WERI-Rb-1 (cell line): Measurements from ENCODE around the gene ANKLE1.

ENCODE experiments used
- DNase-seq: peaks from one replicate; pipeline ENCODE4 v3.0.0-alpha.2; 2020
- H3K27ac ChIP-seq: fragments of 250-450 bp; sonication (Bioruptor Pico); 2 replicates; pipeline ENCODE4 v1.5.1; 2020; ENCODE audit warnings: mild to moderate bottlenecking, moderate library complexity
- H3K27me3 ChIP-seq: fragments of 250-450 bp; sonication (Bioruptor Pico); 2 replicates; pipeline ENCODE4 v1.5.1; 2021; ENCODE audit warnings: mild to moderate bottlenecking, low read depth, moderate library complexity; ENCODE audit not compliant: insufficient read depth, severe bottlenecking
- H3K36me3 ChIP-seq: fragments of 250-450 bp; sonication (Bioruptor Pico); 2 replicates; pipeline ENCODE4 v1.5.1; 2020; ENCODE audit warnings: mild to moderate bottlenecking, moderate library complexity
- H3K4me3 ChIP-seq: 2 replicates; pipeline ENCODE4 v1.5.1; 2011; ENCODE audit warnings: low read depth, mild to moderate bottlenecking, control low read depth, low read length
- H3K9me3 ChIP-seq: fragments of 250-450 bp; sonication (Bioruptor Pico); 2 replicates; pipeline ENCODE4 v1.5.1; 2021; ENCODE audit warnings: mild to moderate bottlenecking, moderate library complexity; ENCODE audit not compliant: severe bottlenecking
- TF ChIP-seq, protein P1 (sequence below): IDR thresholded peaks from 2 replicates; pipeline ENCODE4 v1.5.1; 2011; ENCODE audit warnings: low read depth, mild to moderate bottlenecking, control low read depth, inconsistent platforms, low read length

Gene ANKLE1

DNA sequence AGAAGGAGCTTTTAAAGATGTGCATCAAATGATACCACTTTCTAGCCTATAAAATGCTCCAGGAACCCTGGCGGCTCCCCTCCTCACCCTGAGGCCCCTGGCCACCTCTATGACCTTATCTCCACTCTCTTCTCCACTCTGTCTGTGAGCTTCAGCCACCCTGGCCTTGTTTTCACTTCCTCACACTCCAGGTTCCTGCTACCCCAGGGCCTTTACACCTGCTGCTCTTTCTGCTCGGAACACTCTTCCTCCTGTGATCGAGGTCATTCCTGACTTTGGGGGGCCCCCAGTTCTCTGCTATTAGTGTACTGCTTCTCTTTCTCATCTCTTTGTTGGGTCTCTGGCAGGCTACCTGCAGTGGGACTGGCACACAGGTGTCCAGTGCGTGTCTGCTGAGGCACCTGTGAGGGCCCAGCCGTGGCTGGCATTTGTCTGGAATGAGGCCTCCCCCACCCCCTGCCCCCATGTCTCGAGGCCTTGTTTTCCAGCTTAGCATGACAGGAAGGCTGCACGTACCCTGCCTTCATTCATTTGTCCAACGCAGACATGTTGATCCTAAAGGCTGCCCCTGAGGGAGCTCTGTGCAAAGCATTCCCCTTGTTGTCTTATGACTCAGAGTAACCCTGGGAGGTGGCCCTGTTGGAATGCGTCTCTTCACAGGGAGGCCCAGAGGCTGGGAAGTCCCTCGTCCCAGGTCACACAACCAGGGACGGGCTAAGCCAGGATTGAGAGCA, 29.9 kb downstream of the ANKLE1 start:
- DNase-seq: no peak
- H3K27ac ChIP-seq: no peak overlapping the region
- no peak overlapping the region for H3K4me3 ChIP-seq
- peaks cover 28% of the 10 kb centered on the region for H3K36me3 ChIP-seq
- no peaks in the 10 kb centered on the region for H3K9me3 ChIP-seq
- TF ChIP-seq, protein P1, sequence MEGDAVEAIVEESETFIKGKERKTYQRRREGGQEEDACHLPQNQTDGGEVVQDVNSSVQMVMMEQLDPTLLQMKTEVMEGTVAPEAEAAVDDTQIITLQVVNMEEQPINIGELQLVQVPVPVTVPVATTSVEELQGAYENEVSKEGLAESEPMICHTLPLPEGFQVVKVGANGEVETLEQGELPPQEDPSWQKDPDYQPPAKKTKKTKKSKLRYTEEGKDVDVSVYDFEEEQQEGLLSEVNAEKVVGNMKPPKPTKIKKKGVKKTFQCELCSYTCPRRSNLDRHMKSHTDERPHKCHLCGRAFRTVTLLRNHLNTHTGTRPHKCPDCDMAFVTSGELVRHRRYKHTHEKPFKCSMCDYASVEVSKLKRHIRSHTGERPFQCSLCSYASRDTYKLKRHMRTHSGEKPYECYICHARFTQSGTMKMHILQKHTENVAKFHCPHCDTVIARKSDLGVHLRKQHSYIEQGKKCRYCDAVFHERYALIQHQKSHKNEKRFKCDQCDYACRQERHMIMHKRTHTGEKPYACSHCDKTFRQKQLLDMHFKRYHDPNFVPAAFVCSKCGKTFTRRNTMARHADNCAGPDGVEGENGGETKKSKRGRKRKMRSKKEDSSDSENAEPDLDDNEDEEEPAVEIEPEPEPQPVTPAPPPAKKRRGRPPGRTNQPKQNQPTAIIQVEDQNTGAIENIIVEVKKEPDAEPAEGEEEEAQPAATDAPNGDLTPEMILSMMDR: no peak
- no peaks in the 10 kb centered on the region for H3K27me3 ChIP-seq

DNA sequence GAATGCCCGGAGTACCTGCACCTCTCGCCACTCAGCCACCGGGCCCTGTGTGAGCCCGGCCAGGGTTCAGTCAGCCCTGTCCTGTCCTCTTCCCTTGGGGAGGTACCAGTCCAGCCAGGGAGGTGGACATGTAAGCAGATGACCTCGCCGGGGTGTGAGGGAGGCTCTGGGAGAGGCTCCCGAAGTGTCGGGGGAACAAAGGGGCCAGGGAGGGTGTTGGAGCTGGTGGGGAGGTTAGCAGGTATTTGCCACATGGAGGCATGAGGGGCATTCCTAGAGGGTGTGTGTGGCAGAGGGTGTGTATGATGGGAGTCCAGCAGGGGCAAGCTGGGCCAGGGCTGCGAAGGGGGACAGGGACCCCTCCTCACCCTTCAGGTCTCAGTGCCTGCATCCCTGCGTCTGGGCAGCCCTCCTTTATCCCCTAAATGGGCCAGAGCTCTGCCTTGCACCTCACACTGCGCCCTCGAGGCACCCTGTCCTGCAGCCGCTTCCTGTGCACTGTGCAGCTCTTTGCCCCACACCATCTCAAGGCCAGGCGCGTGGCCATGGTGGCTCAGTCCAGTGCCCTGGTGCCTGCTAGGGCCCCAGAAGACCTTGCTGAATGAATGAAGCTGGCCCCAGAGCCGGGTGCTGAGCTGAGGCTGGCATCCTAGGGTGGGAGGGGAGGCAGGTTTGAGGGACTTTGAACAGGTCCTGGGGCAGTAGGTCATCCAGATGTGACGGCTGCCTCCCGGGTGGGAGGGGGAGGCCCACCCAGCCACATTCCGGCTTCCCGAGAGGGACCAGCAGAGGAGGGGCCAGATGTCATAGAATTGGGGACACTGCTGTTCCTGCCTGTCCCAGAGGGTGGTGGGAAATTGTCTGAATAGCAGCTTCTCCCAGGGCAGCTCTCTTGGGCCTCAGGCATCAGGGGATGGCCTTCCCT, 30.8 kb downstream of the ANKLE1 start:
- TF ChIP-seq, protein P1: no peak
- H3K27ac ChIP-seq: no peak overlapping the region
- no peak for DNase-seq
- no peak overlapping the region for H3K4me3 ChIP-seq
- peaks cover 28% of the 10 kb centered on the region for H3K36me3 ChIP-seq
- no peaks in the 10 kb centered on the region for H3K27me3 ChIP-seq
- H3K9me3 ChIP-seq: no peaks in the 10 kb centered on the region

DNA sequence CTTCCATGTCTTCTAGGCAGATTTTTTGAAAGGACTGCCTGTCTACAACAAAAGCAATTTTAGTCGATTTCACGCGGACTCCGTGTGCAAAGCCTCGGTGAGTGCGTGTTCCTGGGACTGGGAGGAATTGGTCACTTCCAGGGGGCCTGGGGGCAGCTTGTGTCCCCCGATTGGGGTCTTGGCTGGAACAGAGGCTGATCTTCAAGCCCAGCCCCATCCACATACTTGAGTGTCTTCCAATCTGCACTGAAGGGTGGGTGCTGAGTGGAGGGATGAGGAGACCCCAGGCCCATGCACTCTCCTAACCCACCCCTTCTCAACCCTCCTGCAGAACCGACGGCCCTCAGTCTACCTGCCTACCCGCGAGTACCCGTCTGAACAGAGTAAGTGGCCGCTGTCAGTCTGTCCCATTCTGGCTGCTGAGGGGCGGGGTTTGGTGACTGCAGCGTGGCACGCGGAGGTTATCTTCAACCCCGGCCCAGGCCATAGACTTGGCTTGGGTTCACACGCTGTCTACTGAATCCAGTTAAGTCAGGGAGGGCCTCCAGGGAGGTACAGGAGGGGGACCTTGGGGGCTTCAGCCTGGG, 32.4 kb downstream of the ANKLE1 start:
- Histone ChIP-seq H3K36me3 (peaks cover 33% of the 10 kb centered on the region), H3K27ac (no peak overlapping the region), H3K9me3 (no peaks in the 10 kb centered on the region), H3K27me3 (no peaks in the 10 kb centered on the region), H3K4me3 (no peak overlapping the region)
- no peak for DNase-seq
- TF ChIP-seq, protein P1: no peak

DNA sequence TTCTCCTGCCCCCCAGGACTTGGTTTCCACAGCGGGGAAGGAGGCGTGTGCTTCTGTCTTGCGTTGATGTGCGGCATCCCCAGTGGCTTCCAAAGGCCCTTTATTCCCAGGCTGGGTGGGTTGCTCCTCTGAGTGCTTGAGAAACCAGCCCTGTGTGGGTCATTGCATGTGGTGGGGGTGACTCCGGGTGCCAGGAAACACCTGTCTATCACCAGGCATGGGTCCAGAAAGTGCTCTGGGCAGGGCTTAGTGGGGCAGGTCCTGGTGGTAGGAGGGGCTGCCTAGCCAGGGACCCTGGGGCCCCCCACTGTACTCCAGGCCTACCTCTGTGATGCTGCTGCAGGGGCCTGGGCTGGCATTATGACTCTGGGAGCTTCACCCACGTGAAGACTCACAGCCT, 37.3 kb downstream of the ANKLE1 start:
- Histone ChIP-seq H3K27me3 (no peaks in the 10 kb centered on the region), H3K4me3 (no peak overlapping the region), H3K36me3 (peaks cover 48% of the 10 kb centered on the region), H3K27ac (no peak overlapping the region), H3K9me3 (no peaks in the 10 kb centered on the region)
- TF ChIP-seq, protein P1: no peak
- DNase-seq: no peak

DNA sequence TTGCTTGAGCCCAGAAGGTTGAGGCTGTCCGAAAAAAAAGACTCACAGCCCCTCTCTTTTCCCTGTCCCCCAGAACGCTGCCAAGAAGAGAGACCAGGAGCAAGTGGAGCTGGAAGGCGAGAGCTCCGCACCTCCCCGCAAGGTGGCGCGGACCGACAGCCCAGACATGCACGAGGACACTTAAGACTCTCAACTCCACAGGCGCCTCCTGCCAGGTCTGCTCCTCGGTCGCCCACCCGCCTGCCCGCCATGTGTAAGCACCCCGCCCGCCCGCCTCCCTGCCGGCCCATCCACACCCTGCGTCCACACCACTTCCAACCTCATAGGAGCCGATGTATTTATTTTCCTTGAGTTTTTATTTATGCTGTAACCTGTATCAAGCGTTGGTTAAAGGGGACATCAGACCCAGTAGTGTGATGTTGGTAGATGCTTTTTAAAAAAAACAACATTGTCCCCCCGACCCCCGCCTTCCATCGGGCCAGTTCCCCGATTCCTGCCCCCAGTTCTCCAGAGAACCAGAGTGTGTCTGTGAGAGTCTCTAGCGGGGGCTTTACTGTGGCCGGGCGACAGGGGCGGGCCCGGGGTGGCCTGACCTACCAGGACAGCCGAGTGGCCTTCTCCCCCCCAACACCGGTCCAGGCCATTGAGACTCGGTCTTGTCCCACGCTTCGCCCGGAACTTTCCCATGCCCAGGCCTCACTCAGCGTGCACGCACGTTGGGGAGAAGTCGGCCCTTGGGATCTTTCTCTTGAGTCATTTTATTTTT, 38.0 kb downstream of the ANKLE1 start:
- H3K4me3 ChIP-seq: no peak overlapping the region
- DNase-seq: no peak
- H3K9me3 ChIP-seq: no peaks in the 10 kb centered on the region
- TF ChIP-seq, protein P1: no peak
- no peaks in the 10 kb centered on the region for H3K27me3 ChIP-seq
- H3K36me3 ChIP-seq: peaks cover 44% of the 10 kb centered on the region
- no peak overlapping the region for H3K27ac ChIP-seq
